Ovary (tissue), 3 donors: ENCODE results near the gene TMEM88.

Experiments
- CTCF ChIP-seq, 3 donors: fragments of 450-650 bp in 2 of 3; fragments of 200-600 bp in 1 of 3; IDR thresholded peaks; one replicate each; pipeline versions ENCODE4 v1.5.1 to v1.8.0; 2016 to 2022; ENCODE audit warnings: antibody characterized with exemption in 3 of 3, mild to moderate bottlenecking in 1 of 3
- EP300 ChIP-seq: sonication (generic); formaldehyde crosslinking; IDR thresholded peaks from one replicate; pipeline ENCODE4 v1.6.1; 2017; ENCODE audit warnings: antibody characterized with exemption
- donor health status: DM: no; HTN: no; CAD: no.

- TF ChIP-seq CTCF (IDR thresholded peaks at IDR 0.05) (peak; percentile 30 to 63 (median 62)), EP300 (no peak)
Measured at GRCh38 chr17:7889166-7889955, 34.5 kb downstream of the TMEM88 start.
